C4-2B (cell line): ENCODE data around the gene NPY4R.
"Not testable (repeated sequence)": the region's sequence is repeated elsewhere in the genome, so short reads cannot be mapped to it uniquely, and the experiment has no call there.

Source experiments
- H3K27ac ChIP-seq: fragments of 450-650 bp; 2 replicates; pipeline ENCODE4 v1.5.1; 2017

The NPY4R gene

GRCh38 chr10:46468119-46468809, 2.5 kb upstream of the NPY4R start:
- H3K27ac ChIP-seq, result not testable (repeated sequence)

DNA sequence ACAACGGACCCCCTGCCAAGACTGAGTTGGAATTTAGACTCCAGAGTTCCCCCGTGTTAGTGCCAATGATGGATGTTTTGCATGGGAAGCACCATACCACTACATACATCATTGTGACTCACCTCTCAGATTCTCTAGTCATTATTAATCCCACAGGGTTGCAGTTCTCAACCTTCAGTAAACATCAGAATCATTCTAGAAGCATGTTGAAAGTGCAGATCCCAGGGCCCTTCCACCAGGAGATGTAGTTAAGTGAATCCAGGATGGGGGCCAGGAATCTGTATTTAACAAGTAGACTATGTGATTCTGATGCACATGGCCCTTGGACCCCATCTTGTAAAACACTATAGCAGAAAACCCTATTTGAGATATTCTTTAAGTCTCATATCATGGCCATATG, 2.1 kb downstream of the NPY4R start:
- not testable (repeated sequence) for H3K27ac ChIP-seq

DNA sequence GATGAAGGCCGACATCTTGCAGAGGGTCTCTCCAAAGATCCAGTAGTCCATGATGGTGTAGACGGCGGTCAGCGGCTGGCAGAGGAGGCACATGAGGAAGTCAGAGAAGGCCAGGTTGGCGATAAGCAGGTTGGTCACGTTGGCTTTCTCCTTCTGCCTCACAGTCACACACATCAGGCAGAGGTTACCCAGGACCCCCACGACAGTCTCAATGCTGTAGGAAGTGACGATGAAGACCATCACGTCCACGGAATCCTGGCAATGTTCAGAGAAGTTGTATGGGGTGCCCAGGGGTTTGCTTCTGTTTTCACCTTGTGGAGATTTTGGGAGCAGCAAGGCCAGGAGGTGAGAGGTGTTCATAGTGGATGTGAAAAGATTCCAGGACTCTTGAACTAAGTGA, 3.5 kb downstream of the NPY4R start:
- not testable (repeated sequence) for H3K27ac ChIP-seq

GRCh38 chr10:46459579-46459978, 6.2 kb downstream of the NPY4R start:
- H3K27ac ChIP-seq, result not testable (repeated sequence)

GRCh38 chr10:46457071-46457470, 8.7 kb downstream of the NPY4R start:
- H3K27ac ChIP-seq, result not testable (repeated sequence)

DNA sequence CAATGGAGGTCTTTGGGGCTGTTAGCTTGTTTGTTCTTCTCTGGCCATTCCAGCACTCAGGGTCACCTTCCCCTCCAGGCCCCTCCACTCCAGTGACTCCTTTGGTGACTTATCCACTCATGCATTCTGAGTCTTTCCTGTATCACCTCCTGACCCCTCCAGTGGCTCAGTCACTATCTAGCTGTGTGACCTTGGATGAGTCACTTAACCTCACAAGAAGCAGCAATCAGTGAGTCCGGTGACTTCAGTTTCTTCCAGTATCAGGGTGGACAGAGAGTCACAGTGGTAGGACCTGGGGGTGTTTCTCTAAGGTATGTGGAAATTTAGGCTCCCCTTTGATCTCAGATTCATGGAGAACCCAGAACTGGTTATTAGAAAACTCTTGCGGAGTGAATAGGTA, 9.8 kb downstream of the NPY4R start:
- not testable (repeated sequence) for H3K27ac ChIP-seq

DNA sequence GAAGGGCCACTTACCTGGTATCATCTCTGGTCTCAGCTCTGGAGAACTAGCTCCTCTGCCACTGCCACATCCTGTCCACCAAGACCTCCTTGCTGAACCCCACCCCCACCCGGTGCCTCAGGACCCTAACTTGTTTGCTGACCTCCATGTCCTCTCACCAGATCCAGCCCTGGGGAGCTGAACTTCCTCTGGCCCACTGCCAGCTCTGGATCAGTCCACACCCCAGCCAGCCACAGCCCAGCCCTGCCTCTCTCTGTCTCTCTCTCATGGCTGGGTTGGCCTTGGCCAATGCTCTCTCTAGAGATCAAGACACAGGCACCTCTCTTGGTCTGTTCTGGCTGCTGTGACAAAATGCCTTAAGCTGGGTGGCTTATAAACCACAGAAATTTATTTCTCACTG, 14.4 kb downstream of the NPY4R start:
- H3K27ac ChIP-seq, result not testable (repeated sequence)

DNA sequence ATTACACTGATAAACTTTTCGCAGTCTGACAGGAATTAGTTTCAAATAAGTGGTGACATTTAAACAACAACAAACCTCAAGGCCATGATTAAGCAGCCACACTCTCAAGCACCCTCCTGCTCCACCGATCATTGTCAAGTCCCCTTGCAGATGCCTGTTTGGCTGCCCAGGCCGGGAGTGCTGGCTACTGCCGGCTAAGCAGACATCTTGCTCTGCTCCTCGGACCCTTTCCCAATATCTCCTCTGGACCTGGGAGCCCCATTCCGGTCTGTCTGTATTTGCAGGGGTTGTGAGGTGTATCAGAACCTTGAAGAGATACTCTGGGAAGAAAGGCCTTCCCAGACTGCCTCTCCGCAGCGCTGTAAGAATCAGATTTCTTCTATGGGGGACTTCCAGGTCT, 14.9 kb downstream of the NPY4R start:
- H3K27ac ChIP-seq, result not testable (repeated sequence)

- not testable (repeated sequence) for H3K27ac ChIP-seq
Measured at GRCh38 chr10:46447439-46447838, 18.3 kb downstream of the NPY4R start.

DNA sequence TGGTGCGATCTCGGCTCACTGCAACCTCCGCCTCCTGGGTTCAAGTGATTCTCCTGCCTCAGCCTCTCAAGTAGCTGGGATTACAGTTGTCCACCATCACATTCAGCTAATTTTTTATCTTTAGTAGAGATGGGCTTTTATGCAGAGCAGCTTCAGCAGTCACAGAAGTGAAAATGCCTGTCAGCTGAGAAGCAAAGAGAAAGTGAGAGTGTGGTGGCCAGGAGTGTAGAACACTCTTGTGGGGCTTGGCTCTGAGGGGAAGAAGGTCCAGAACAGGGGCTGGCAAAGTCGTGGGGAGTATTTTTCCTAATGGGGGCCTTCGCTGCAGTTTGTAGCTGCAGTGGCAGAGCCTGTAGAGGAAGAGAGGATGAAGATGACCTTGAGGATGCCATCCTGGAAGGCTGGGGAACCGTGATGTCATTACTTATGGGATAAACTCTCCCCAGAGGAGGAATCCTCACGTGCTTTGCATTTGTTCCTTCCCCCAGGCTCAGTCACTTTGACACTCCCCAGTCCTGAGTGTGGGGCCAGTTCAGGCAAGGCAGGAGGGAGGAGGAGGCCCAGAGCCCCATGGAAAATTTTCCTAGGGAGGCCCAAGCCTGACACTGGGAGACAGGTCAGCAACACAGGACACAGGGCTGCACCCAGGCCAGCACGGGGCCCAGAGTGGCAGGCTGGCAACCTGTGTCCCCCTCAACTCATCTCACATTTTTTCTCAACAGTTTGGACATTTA, 20.2 kb downstream of the NPY4R start:
- H3K27ac ChIP-seq, result not testable (repeated sequence)

- H3K27ac ChIP-seq, result peak overlapping the region; percentile 91
Measured at GRCh38 chr10:46443422-46443821, 22.3 kb downstream of the NPY4R start.

GRCh38 chr10:46442706-46443275, 23.0 kb downstream of the NPY4R start:
- peak overlapping the region; percentile 91 for H3K27ac ChIP-seq

GRCh38 chr10:46441837-46442278, 23.9 kb downstream of the NPY4R start:
- peak overlapping the region; percentile 50; the same call in 1 of the 2 replicates for H3K27ac ChIP-seq

DNA sequence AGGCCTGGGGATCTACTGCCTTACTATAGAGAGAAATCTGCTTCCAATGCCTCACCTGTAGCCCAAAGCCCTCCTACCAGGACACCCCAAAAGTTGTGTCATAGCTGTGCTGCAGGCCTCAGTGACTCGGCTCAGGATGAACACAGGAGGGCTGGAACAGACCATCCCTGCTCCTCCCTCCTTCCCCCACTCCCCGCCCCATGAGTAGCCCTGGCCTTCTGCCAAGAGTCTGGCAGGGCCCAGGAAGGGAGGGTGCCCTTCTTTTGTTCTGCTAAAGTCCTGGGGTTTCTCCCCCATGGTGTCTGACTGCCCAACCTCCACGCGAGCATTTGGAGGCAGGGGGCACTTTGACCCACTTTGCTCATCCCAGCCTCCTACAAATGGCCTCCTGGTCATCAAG, 24.8 kb downstream of the NPY4R start:
- H3K27ac ChIP-seq, result not testable (repeated sequence)

DNA sequence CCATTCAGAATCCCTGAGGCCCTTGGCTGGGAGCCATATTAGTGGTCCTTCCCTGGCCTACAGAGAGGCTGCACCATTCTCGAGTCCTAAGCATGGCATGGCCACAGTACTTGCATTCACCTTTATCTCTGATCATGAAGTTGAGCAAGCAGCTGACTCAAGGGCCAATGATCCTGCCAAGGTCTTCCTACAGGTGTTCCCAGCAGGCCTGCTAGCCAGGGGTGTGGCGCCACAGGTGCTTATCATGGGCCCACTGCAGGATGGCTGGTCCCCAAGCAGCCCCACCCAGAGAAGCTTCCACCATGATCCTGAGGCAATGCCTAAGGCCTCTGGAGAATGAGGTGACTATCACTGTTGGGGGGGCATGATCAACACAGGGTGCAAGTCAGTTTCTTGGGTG, 42.2 kb downstream of the NPY4R start:
- H3K27ac ChIP-seq, result not testable (repeated sequence)

GRCh38 chr10:46419570-46420379, 46.0 kb downstream of the NPY4R start:
- not testable (repeated sequence) for H3K27ac ChIP-seq

GRCh38 chr10:46418283-46418682, 47.5 kb downstream of the NPY4R start:
- H3K27ac ChIP-seq, result peak overlapping the region; percentile 63; the same call in 1 of the 2 replicates

- H3K27ac ChIP-seq, result not testable (repeated sequence)
Measured at GRCh38 chr10:46415291-46415690, 50.5 kb downstream of the NPY4R start.

- H3K27ac ChIP-seq, result not testable (repeated sequence)
Measured at GRCh38 chr10:46412665-46413064, 53.1 kb downstream of the NPY4R start.

DNA sequence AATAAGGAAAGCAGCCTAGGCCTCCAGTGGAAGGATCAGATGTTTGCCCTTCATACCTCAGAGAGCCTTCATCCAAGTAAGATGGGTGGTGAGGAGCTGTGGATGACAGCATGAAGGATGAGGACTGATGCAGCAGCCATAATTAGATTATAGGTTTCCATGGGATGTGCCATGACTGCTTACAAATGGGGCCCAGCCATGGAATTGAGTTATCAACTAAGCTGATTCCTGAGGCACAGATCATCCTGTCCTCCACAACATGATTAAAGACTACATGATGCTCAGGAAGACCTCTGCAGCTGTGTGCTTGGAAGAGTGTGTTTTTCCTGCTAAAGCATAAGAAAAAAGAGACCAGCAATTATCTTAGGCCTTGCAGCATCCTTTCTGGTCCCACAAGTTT, 54.6 kb downstream of the NPY4R start:
- H3K27ac ChIP-seq, result not testable (repeated sequence)
